ENCODE measurements around the gene BGN. TPM values are rescaled to one million over a fixed set of nuclear protein-coding genes. Genes with fewer than 3 reads are reported as not detected.

BGN gene
- total RNA-seq, 1 experiment from 2014 or later: not detected

DNA sequence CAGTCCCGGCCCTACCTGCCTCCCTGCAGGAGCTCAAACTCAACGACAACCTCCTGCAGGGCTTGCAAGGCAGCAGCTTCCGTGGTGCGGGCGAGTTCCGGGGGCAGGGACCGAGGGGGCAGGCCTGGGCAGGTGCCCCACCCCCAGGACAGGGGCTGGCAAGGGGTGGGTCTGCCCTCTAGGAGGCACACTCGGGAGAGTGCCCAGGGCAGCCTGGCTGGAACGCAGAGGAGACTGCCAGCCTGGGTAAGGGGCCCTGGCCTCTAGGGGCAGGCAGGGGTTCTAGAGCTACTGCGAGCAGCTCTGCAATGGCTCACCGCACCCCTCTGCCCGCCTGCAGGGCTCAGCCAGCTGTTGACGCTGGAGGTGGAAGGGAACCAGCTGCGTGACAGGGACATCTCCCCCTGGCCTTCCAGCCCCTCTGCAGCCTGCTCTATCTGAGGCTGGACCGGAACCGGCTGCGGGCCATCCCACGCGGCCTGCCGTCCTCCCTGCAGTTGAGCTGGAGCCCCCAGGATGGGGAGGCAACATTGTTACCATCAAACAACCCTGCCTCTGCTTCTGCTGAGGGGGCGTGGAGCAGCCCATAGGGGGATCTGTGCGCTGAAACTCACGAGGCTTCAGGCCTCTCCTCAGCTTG is 12.3 kb upstream of the BGN start:
- Histone ChIP-seq H3K79me2 (ENCODE audit: low read length) (no peaks in the 10 kb centered on the region), H3K27me3 (ENCODE audit: low read length) (no peaks in the 10 kb centered on the region), H3K9me3 (ENCODE audit: low read length) (no peaks in the 10 kb centered on the region), H3K36me3 (ENCODE audit: insufficient read depth, low read length) (no peaks in the 10 kb centered on the region), H3K9ac (ENCODE audit: low read length) (no peak overlapping the region), H3K4me2 (ENCODE audit: low read depth, low read length, poor library complexity, severe bottlenecking) (no peak overlapping the region), H3K4me3 (ENCODE audit: low read length) (no peak overlapping the region), H3K9me2 (replicated peaks; ENCODE audit: insufficient read depth, low read length) (no peaks in the 10 kb centered on the region), H2AFZ (ENCODE audit: low read length) (no peak overlapping the region), H3K27ac (ENCODE audit: low read length) (no peak overlapping the region), H3K4me1 (ENCODE audit: low read length) (no peaks in the 10 kb centered on the region), H4K20me1 (ENCODE audit: insufficient read depth, low read depth, low read length) (no peaks in the 10 kb centered on the region)
- no peak for DNase-seq

DNA sequence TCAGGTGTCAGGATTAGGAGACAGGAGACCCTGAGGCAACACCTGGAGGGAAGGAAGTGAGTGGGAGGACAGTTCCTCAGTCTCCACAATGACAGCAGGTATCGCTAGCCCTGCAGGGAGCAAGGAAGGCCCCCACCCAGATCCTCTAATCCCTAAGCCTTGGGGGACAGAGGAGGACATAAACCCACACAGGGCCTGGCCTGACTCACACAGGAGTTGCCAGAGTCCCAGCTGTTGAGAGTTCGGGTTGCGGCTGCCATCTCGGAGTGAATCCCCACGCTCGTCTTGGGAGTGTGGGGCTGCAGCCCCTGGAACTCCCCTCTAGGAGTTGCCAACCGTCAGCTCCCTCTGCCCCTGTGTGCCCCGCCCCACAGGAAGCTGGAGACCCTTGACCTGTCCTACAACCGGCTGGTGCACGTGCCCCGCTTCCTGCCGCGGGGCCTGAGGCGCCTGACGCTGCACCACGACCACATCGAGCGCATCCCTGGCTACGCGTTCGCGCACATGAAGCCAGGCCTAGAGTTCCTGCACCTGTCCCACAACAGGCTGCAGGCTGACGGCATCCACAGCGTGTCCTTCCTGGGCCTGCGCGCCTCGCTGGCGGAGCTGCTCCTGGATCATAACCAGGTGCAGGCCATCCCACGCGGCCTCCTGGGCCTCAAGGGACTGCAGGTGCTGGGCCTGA is 9.2 kb upstream of the BGN start:
- no peaks in the 10 kb centered on the region for H3K27me3 ChIP-seq (ENCODE audit: low read length)
- H3K9me3 ChIP-seq (ENCODE audit: low read length): no peaks in the 10 kb centered on the region
- no peak overlapping the region for H3K9ac ChIP-seq (ENCODE audit: low read length)
- no peak overlapping the region for H2AFZ ChIP-seq (ENCODE audit: low read length)
- H3K4me3 ChIP-seq (ENCODE audit: low read length): no peak overlapping the region
- H4K20me1 ChIP-seq (ENCODE audit: insufficient read depth, low read depth, low read length): no peaks in the 10 kb centered on the region
- no peak overlapping the region for H3K27ac ChIP-seq (ENCODE audit: low read length)
- no peak overlapping the region for H3K4me2 ChIP-seq (ENCODE audit: low read depth, low read length, poor library complexity, severe bottlenecking)
- no peaks in the 10 kb centered on the region for H3K36me3 ChIP-seq (ENCODE audit: insufficient read depth, low read length)
- H3K79me2 ChIP-seq (ENCODE audit: low read length): no peaks in the 10 kb centered on the region
- DNase-seq: no peak
- no peaks in the 10 kb centered on the region for H3K9me2 ChIP-seq (replicated peaks; ENCODE audit: insufficient read depth, low read length)
- no peaks in the 10 kb centered on the region for H3K4me1 ChIP-seq (ENCODE audit: low read length)

DNA sequence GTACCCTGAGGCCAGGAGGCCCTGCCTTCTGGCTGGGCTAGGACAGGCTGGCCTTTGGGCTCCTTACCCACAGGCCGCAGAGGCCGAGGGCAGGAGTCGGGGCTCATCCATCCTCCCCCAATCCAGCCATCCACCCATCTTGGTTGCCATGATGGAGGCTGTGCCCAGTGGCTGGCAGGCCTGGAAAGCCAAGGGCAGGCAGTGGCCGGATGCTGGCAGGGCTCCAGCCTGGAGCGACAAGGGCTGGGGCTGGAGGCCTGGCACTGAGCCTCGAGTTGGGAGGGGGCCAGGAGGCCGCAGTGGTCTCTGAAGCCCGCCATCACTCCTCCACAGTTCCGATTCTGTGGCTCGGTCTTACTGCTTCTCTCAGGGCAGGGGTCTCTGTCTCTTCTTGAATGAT is 8.6 kb upstream of the BGN start:
- H3K36me3 ChIP-seq (ENCODE audit: insufficient read depth, low read length): no peaks in the 10 kb centered on the region
- DNase-seq: no peak
- no peak overlapping the region for H3K27ac ChIP-seq (ENCODE audit: low read length)
- H3K9ac ChIP-seq (ENCODE audit: low read length): no peak overlapping the region
- no peaks in the 10 kb centered on the region for H3K27me3 ChIP-seq (ENCODE audit: low read length)
- H3K79me2 ChIP-seq (ENCODE audit: low read length): no peaks in the 10 kb centered on the region
- H3K9me3 ChIP-seq (ENCODE audit: low read length): no peaks in the 10 kb centered on the region
- H3K9me2 ChIP-seq (replicated peaks; ENCODE audit: insufficient read depth, low read length): no peaks in the 10 kb centered on the region
- no peak overlapping the region for H3K4me3 ChIP-seq (ENCODE audit: low read length)
- H3K4me1 ChIP-seq (ENCODE audit: low read length): no peaks in the 10 kb centered on the region
- no peak overlapping the region for H3K4me2 ChIP-seq (ENCODE audit: low read depth, low read length, poor library complexity, severe bottlenecking)
- no peaks in the 10 kb centered on the region for H4K20me1 ChIP-seq (ENCODE audit: insufficient read depth, low read depth, low read length)
- no peak overlapping the region for H2AFZ ChIP-seq (ENCODE audit: low read length)

DNA sequence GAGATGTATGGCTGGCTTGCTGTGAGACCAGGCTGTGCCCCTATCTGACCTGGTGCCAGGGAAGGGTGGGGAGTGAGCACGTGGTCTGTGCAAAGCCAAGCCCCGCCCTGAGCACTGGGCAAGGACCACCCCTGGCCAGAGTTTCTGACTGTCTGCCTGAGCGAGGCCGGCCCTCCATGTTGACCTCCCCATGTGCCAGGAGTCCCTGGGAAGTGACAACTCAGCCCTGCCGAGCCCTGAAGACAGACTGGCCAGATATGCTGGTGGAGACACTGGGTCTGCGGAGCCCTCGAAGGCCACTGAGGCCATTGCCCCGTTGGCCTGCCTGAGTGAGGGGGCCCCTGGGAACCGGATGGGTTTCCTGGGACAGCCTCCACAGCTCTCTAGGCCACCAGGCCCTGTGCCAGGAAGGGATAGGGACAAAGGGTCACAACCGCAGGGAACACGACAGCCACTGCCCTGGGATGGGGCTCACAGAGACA is 7.1 kb upstream of the BGN start:
- H4K20me1 ChIP-seq (ENCODE audit: insufficient read depth, low read depth, low read length): no peaks in the 10 kb centered on the region
- H3K4me2 ChIP-seq (ENCODE audit: low read depth, low read length, poor library complexity, severe bottlenecking): no peak overlapping the region
- no peak overlapping the region for H2AFZ ChIP-seq (ENCODE audit: low read length)
- no peaks in the 10 kb centered on the region for H3K4me1 ChIP-seq (ENCODE audit: low read length)
- H3K9me3 ChIP-seq (ENCODE audit: low read length): no peaks in the 10 kb centered on the region
- H3K27ac ChIP-seq (ENCODE audit: low read length): no peak overlapping the region
- no peaks in the 10 kb centered on the region for H3K79me2 ChIP-seq (ENCODE audit: low read length)
- H3K27me3 ChIP-seq (ENCODE audit: low read length): no peaks in the 10 kb centered on the region
- H3K9me2 ChIP-seq (replicated peaks; ENCODE audit: insufficient read depth, low read length): no peaks in the 10 kb centered on the region
- no peak overlapping the region for H3K9ac ChIP-seq (ENCODE audit: low read length)
- H3K4me3 ChIP-seq (ENCODE audit: low read length): no peak overlapping the region
- DNase-seq: no peak
- H3K36me3 ChIP-seq (ENCODE audit: insufficient read depth, low read length): no peaks in the 10 kb centered on the region

DNA sequence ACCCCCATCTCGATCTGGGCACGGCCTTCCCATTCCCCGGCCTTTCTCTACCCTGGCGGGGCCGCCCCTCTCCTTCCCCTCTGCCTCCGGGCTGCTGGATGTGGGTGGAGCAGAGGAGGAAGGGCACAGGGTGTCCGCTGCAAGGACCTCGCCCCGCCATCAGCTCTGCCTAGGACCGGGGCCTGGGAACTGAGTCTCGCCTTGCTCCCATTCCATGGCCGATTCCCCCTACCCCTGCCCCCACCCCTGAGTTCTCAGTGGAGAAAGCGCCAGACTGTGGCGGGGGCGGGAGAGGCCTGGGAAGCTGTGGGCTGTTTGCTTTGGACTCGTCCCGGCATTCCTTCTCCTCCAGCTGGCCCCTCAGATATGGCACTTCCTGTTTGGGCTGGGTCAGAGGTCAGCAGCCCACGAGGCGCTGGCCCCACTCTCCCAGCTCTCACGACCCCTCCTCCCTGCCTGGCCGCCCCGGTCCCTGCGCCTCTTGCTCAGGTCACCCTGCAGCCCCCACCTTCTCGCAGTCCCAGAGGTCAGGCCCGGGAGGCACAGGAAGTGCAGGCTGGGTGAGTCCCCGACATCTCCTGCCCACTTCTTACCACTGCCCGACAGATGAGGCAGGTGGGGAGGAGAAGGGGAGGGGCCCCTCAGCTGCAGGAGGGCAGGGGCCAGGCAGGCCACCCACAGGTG is 6.4 kb upstream of the BGN start:
- no peak overlapping the region for H3K4me3 ChIP-seq (ENCODE audit: low read length)
- no peak overlapping the region for H3K27ac ChIP-seq (ENCODE audit: low read length)
- H3K4me1 ChIP-seq (ENCODE audit: low read length): no peaks in the 10 kb centered on the region
- no peaks in the 10 kb centered on the region for H4K20me1 ChIP-seq (ENCODE audit: insufficient read depth, low read depth, low read length)
- H3K4me2 ChIP-seq (ENCODE audit: low read depth, low read length, poor library complexity, severe bottlenecking): no peak overlapping the region
- no peaks in the 10 kb centered on the region for H3K9me2 ChIP-seq (replicated peaks; ENCODE audit: insufficient read depth, low read length)
- no peaks in the 10 kb centered on the region for H3K27me3 ChIP-seq (ENCODE audit: low read length)
- no peaks in the 10 kb centered on the region for H3K79me2 ChIP-seq (ENCODE audit: low read length)
- no peaks in the 10 kb centered on the region for H3K36me3 ChIP-seq (ENCODE audit: insufficient read depth, low read length)
- DNase-seq: no peak
- H3K9me3 ChIP-seq (ENCODE audit: low read length): no peaks in the 10 kb centered on the region
- H2AFZ ChIP-seq (ENCODE audit: low read length): no peak overlapping the region
- no peak overlapping the region for H3K9ac ChIP-seq (ENCODE audit: low read length)

DNA sequence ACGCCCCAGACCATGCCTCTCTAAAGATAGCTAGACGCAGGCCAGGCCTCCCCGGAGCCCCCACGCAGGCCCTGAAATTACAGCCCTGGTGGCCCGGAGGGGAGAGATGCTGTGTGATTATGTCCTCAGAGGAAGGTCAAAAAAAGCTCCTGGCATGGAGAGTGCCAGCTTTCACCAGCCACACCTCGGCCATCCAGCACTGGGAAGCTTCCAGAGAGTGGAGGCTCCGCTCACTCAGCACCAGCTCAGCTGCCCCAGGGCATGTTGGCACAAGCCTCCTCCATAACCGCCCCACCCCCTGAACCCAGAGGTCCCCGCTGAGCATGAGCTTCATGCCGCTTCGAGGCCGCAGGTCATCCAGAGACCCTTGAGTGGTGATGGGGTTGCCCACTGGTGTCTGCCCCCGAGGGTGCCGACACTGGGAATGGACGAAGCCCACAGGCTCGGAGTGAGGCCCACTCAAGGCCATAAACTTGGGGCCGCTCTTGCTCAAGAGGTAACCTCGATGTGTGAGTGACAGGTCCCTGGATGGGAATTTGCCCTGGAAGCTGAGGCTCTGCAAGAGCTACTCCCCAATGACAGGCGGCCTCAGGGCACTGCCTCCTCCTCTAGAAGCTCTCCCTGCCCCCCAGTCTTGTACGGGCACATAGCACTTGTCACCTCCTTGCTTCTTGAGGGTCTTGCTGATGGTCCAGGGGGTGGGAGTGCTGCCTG is 4.4 kb upstream of the BGN start:
- H2AFZ ChIP-seq (ENCODE audit: low read length): no peak overlapping the region
- DNase-seq: no peak
- H3K9ac ChIP-seq (ENCODE audit: low read length): no peak overlapping the region
- H3K4me2 ChIP-seq (ENCODE audit: low read depth, low read length, poor library complexity, severe bottlenecking): no peak overlapping the region
- no peaks in the 10 kb centered on the region for H3K36me3 ChIP-seq (ENCODE audit: insufficient read depth, low read length)
- no peaks in the 10 kb centered on the region for H3K27me3 ChIP-seq (ENCODE audit: low read length)
- H4K20me1 ChIP-seq (ENCODE audit: insufficient read depth, low read depth, low read length): no peaks in the 10 kb centered on the region
- H3K9me2 ChIP-seq (replicated peaks; ENCODE audit: insufficient read depth, low read length): no peaks in the 10 kb centered on the region
- no peaks in the 10 kb centered on the region for H3K9me3 ChIP-seq (ENCODE audit: low read length)
- no peaks in the 10 kb centered on the region for H3K4me1 ChIP-seq (ENCODE audit: low read length)
- H3K4me3 ChIP-seq (ENCODE audit: low read length): no peak overlapping the region
- H3K79me2 ChIP-seq (ENCODE audit: low read length): no peaks in the 10 kb centered on the region
- H3K27ac ChIP-seq (ENCODE audit: low read length): no peak overlapping the region

DNA sequence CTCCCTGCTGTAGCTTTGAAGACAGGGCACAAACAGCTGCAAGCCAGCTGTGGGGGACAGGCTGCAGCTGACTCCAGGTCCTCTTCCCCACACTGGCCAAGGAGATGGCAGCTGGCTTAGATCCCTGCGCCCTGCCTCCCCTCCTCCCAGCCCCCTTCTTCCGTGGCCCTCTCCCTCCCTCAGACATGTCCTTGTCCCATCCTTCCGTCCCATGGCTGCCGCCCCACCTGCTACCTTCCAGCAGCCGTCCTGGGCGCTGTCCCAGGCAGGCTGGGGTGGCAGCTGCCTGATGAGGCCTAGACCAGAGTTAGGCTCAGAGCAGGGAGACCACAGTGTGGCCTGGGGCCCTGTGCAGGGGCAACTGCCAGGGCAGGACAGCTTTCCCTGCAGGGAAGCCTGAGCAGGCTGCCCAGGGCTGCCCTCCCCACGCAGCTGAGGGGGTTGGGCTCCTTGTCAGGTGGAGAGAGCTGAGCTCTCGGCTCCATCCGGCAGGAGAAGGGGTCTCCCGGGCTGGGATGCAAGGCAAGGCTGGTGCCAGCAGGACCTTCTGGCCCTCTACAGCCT is 3.3 kb upstream of the BGN start:
- Histone ChIP-seq H3K9me3 (ENCODE audit: low read length) (no peaks in the 10 kb centered on the region), H3K9ac (ENCODE audit: low read length) (no peak overlapping the region), H3K4me3 (ENCODE audit: low read length) (no peak overlapping the region), H3K36me3 (ENCODE audit: insufficient read depth, low read length) (no peaks in the 10 kb centered on the region), H3K4me2 (ENCODE audit: low read depth, low read length, poor library complexity, severe bottlenecking) (no peak overlapping the region), H3K79me2 (ENCODE audit: low read length) (no peaks in the 10 kb centered on the region), H4K20me1 (ENCODE audit: insufficient read depth, low read depth, low read length) (no peaks in the 10 kb centered on the region), H3K27me3 (ENCODE audit: low read length) (no peaks in the 10 kb centered on the region), H3K4me1 (ENCODE audit: low read length) (no peaks in the 10 kb centered on the region), H2AFZ (ENCODE audit: low read length) (no peak overlapping the region), H3K9me2 (replicated peaks; ENCODE audit: insufficient read depth, low read length) (no peaks in the 10 kb centered on the region), H3K27ac (ENCODE audit: low read length) (no peak overlapping the region)
- no peak for DNase-seq

DNA sequence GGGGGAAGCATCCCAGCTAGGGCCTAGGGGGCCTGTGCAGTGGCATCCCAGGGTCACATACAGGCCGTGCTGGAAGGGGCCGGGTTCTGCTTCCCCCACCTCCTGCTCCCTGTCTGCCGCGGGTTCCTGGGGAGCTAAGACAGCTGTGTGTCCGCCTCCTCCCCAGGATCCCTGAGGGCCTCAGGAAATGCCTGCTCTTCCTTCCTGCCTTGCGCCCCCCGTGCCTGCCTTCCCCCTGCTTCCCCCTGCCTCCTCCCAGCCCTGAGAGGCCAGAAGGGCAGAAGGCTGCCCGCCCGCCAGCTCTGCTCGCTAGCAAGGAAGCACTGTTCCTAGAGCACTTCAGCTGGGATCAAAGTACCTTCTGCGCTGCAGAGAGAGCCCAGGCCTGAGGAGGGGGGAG is 2.9 kb upstream of the BGN start:
- DNase-seq: no peak

More for the DNA sequence above, 2.9 kb upstream of the BGN start:
- Histone ChIP-seq H4K20me1 (ENCODE audit: insufficient read depth, low read depth, low read length) (no peaks in the 10 kb centered on the region), H3K4me1 (ENCODE audit: low read length) (no peaks in the 10 kb centered on the region), H3K9me2 (replicated peaks; ENCODE audit: insufficient read depth, low read length) (no peaks in the 10 kb centered on the region), H3K4me3 (ENCODE audit: low read length) (no peak overlapping the region), H3K79me2 (ENCODE audit: low read length) (no peaks in the 10 kb centered on the region), H2AFZ (ENCODE audit: low read length) (no peak overlapping the region), H3K9ac (ENCODE audit: low read length) (no peak overlapping the region), H3K36me3 (ENCODE audit: insufficient read depth, low read length) (no peaks in the 10 kb centered on the region), H3K27me3 (ENCODE audit: low read length) (no peaks in the 10 kb centered on the region), H3K4me2 (ENCODE audit: low read depth, low read length, poor library complexity, severe bottlenecking) (no peak overlapping the region), H3K27ac (ENCODE audit: low read length) (no peak overlapping the region), H3K9me3 (ENCODE audit: low read length) (no peaks in the 10 kb centered on the region)
